ENCODE results near the gene RABGGTB. TPM values are rescaled to one million over a fixed set of nuclear protein-coding genes. Genes with fewer than 3 reads are reported as not detected.
A peak's percentile ranks its signal among the peaks of the same experiment; 100 is the strongest.

The RABGGTB gene
- total RNA-seq, 6 experiments from 2014 or later, result 71.4 to 83.2 (median 73.2) TPM

GRCh38 chr1:75785320-75785982 is 605 bp upstream of the RABGGTB start:
- no peaks in the 10 kb centered on the region; the same call in 1 of the 2 replicates for H3K9me3 Mint-ChIP-seq
- H3K27me3 Mint-ChIP-seq (ENCODE audit: insufficient read depth), result peaks cover 4% of the 10 kb centered on the region
- H3K27ac Mint-ChIP-seq, result peak overlapping the region; percentile 95
- peaks cover 30% of the 10 kb centered on the region for H3K4me1 Mint-ChIP-seq (ENCODE audit: low read depth)
- H3K4me3 Mint-ChIP-seq, result peak overlapping the region; percentile 97
- TF ChIP-seq CTCF (IDR thresholded peaks at IDR 0.05), result no peak
- peaks cover 42% of the 10 kb centered on the region for H3K36me3 Mint-ChIP-seq (ENCODE audit: low read depth)
- no peak for DNase-seq

- Mint-ChIP-seq H3K4me3 (peak overlapping the region; percentile 97), H3K9me3 (no peaks in the 10 kb centered on the region), H3K27me3 (ENCODE audit: insufficient read depth) (peaks cover 2% of the 10 kb centered on the region), H3K27ac (peak overlapping the region; percentile 95), H3K36me3 (ENCODE audit: low read depth) (peaks cover 56% of the 10 kb centered on the region), H3K4me1 (ENCODE audit: low read depth) (peaks cover 45% of the 10 kb centered on the region)
- no peak for TF ChIP-seq CTCF (IDR thresholded peaks at IDR 0.05)
- DNase-seq, result no peak
Observed at GRCh38 chr1:75786901-75787493, 941 bp downstream of the RABGGTB start.

- Mint-ChIP-seq H3K27me3 (ENCODE audit: insufficient read depth) (peaks cover 2% of the 10 kb centered on the region), H3K36me3 (ENCODE audit: low read depth) (peaks cover 57% of the 10 kb centered on the region), H3K9me3 (no peaks in the 10 kb centered on the region), H3K27ac (peak overlapping the region; percentile 95), H3K4me3 (peak overlapping the region; percentile 97), H3K4me1 (ENCODE audit: low read depth) (peaks cover 50% of the 10 kb centered on the region)
- DNase-seq, result no peak
- TF ChIP-seq CTCF (IDR thresholded peaks at IDR 0.05), result no peak
Observed at GRCh38 chr1:75787524-75787923, 1.5 kb downstream of the RABGGTB start.

- DNase-seq, result no peak
- H3K4me1 Mint-ChIP-seq (ENCODE audit: low read depth), result peaks cover 51% of the 10 kb centered on the region
- peaks cover 2% of the 10 kb centered on the region for H3K27me3 Mint-ChIP-seq (ENCODE audit: insufficient read depth)
- peaks cover 71% of the 10 kb centered on the region for H3K36me3 Mint-ChIP-seq (ENCODE audit: low read depth)
- TF ChIP-seq CTCF (IDR thresholded peaks at IDR 0.05), result no peak
- peak overlapping the region; percentile 59 for H3K27ac Mint-ChIP-seq
- peak overlapping the region; percentile 97 for H3K4me3 Mint-ChIP-seq
- H3K9me3 Mint-ChIP-seq, result no peaks in the 10 kb centered on the region
Observed at GRCh38 chr1:75789988-75790387, 3.9 kb downstream of the RABGGTB start.

GRCh38 chr1:75791022-75791421 is 5.0 kb downstream of the RABGGTB start:
- Mint-ChIP-seq H3K36me3 (ENCODE audit: low read depth) (peaks cover 74% of the 10 kb centered on the region), H3K9me3 (no peaks in the 10 kb centered on the region), H3K27ac (peak overlapping the region; percentile 59), H3K4me3 (peak overlapping the region; percentile 97), H3K4me1 (ENCODE audit: low read depth) (peaks cover 43% of the 10 kb centered on the region), H3K27me3 (ENCODE audit: insufficient read depth) (peaks cover 2% of the 10 kb centered on the region)
- no peak for DNase-seq
- no peak for TF ChIP-seq CTCF (IDR thresholded peaks at IDR 0.05)

All from HFFc6 (cell line).